NCI-H2081 treated with DMSO at 0.1 percent for 48 hours (cell line): ENCODE results near the gene GNA14.
"Not testable (repeated sequence)": the region's sequence is repeated elsewhere in the genome, so short reads cannot be mapped to it uniquely, and the experiment has no call there.

ENCODE experiments used
- DNase-seq: peaks from one replicate; lab custom pipeline; 2025; lab: John Stamatoyannopoulos, UW

The GNA14 gene

DNA sequence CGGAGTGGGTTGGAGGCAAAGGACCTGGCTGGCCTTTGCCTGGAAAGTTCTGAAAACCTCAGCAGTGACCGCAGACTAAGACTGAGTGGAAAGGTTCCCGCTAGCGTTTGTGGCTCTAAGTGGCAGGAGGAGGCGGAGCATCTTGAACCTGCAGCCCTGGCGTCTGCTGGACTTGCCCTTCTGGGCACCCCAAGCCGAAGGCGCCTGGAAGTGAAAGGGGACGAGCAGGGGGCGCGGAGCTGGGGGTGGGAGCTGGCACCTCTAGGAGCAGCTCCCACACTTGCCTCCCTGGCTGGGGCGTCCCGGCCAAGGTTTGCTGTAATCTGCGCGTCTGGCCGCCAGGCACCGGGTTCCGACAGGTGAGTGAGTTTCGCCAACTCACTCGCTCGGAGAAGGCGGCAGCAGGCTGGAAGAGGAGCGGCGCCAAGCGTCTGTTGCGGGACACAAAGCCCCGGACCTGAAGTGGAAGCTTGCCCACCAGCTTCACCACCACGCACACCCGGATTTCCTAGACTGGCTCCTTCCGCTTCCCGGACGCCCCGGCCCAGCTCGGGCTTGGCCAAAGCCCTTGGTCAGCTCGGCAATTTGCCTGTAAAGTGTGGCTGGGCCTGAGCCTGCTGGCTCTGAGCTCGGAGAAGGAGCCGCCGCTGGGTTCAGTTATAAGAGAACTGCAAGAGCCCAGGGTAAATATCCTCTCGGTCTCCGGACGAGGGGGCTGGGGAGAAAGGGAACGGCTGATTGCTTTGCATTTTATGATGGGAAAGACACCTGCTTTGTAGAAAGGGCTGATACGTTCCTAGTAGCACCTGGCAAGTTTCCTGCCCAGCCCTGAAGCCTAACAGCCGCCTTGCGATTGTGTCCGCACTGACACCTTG lies at the start of gene GNA14:
Gene GNA14 (minus strand): TSS at position 89 of the 875 bp plus-strand sequence. CDS start 529 bp downstream, outside the sequence.
- DNase-seq = no peak

DNA sequence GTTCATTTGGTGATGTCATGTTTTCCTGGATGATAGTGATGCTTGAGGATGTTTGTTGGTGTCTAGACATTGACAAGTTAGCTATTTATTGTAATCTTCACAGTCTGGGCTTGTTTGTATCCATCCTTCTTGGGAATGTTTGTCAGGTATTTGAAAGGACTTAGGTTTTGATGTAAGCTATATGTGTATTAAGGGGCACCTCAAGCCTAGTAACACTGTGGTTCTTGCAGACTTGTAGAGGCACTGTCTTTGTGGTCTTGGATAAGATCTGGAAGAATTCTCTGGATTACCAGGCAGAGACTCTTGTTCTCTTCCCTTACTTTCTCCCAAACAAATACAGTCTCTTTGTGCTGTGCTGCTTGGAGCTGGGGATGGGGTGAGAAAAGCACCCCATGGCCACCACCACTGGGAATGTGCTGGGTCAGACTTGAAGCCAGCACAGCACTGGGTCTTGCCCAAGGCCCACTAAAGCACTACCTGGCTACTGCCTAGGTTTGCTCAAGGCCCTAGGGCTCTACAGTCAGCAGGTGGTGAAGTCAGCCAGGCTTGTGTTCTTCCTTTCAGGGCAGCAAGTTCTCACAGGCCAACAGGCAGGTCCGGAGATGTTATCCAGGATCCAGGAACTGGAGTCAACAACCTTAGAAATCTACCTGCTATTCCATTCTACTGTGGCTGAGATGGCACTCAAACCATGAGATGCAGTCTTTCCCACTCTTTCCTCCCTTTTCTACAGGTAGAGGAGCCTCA lies 49.3 kb upstream of the GNA14 start:
- DNase-seq = no peak

DNA sequence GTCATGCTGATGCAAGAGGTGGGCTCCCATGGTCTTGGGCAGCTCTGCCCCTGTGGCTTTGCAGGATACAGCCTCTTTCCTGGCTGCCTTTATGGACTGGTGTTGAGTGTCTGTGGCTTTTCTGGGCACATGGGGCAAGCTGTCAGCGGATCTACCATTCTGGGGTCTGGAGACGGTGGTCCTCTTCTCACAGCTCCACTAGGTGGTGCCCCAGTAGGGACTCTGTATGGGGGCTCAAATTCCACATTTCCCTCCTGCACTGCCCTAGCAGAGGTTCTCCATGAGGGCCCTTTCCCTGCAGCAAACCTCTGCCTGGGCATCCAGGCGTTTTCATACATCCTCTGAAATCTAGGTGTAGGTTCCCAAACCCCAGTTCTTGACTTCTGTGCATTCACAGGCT lies 42.6 kb upstream of the GNA14 start:
- DNase-seq = not testable (repeated sequence)

DNA sequence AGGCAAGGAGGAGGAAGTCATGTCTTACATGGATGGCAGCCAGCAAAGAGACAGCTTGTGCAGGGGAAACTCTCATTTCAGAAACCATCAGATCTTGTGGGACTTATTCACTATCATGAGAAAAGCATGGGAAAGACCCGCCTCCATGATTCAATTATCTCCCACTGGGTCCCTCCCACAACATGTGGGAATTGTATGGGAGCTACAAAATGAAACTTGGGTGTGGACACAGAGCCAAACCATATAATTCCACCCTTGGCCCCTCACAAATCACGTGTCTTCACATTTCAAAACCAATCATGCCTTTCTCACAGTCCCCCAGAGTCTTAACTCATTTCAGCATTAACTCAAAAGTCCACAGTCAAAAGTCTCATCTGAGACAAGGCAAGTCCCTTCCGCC lies 42.0 kb upstream of the GNA14 start:
- not testable (repeated sequence) for DNase-seq

DNA sequence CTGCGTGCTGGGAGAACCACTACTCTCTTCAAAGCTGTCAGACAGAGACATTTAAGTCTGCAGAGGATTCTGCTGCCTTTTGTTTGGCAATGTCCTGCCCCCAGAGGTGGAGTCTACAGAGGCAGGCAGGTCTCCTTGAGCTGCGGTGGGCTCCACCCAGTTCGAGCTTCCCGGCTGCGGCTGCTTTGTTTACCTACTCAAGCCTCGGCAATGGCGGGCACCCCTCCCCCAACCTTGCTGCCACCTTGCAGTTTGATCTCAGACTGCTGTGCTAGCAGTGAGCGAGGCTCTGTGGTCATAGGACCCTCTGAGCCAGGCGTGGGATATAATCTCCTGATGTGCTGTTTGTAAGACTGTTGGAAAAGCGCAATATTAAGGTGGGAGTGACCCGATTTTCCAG lies 39.6 kb upstream of the GNA14 start:
- not testable (repeated sequence) for DNase-seq

DNA sequence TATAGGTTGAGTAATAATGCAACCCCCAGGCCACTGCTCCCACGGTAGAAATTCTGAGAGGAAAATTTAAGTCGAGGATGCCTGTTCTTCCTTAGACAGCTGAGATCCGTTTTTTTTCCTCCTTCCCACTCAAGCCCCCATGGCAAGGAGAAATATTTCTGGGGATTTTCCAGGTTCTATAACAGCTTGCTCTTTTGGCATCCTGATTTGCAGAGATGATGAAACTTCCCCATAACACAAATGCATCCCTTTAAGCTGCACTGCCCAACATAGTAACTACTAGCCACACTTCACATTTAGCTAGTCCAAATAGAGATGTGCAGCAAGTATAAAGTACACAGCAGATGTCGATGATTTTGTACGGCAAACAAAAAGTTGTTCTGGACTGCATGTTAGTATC lies 32.5 kb upstream of the GNA14 start:
- DNase-seq = no peak

DNA sequence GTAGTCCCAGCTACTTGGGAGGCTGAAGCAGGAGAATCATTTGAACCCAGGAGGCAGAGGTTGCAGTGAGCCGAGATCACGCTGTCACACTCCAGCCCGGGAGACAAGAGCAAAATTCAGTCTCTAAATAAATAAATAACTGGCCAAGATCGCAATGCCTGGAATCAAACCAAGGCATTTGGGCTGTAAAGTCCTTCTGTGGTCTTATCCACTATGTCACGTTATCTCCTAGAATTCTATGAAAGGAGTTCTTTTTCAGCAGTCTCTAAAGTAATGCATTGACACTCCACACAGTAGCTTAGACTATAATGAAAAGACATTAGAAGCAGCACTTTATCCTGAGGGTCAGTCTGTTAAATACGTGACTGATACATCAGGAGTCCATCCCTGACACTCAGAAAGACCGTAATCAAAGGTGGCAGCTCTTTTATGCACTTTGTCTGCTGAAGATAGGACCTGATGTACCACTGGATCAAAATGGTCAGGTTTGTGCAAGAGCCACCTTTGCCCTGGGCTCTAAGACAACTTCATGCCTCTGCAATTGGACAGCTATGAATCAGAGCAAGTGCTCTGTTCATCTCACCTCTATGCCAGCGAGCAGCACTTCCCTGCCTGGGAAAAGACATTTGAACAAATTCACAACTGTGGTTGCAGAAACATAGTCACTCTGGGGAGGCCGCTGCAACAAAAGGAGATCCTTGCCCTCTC lies 31.7 kb upstream of the GNA14 start:
- no peak for DNase-seq

DNA sequence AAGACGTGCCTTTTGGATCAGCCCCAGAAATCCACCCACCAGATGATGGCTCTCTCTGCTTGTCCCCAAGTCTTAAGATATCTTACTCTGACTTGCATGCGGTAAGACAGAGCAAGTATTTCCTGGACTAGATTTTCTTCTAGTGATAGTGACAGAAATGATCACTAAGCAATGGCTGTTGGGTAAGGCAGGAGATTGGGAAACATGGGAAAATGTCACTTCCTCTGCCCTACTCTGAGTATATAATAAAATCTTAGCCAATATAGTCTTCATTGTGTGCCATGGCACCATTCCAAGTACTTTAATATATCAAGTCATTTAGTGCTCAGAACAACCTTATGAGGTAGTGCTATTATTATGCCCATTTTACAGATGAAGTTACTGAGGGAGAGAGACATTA lies 31.0 kb upstream of the GNA14 start:
- no peak for DNase-seq

DNA sequence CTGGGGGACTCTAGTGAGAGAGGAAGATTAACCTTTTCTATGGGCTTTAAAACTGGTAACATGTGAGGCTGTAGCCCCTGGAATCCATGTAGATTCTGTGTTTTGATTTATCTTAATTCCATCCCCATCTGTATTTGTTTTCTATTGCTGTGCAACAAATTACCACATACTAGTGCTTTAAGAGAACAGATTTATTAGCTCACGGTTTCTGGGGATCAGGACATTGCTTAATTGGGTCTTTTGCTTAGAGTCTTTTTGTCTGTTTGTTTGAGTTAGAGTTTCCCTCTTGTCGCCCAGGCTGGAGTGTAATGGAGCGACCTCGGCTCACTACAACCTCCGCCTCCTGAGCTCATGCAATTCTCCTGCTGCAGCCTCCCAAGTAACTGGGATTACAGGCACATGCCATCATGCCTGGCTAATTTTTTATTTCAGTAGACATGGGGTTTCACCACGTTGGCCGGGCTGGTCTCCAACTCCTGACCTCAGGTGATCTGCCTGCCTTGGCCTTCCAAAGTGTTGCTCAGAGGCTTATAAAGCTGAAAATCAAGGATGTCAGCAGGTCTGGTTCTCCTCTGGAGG lies 29.9 kb upstream of the GNA14 start:
- DNase-seq = no peak

DNA sequence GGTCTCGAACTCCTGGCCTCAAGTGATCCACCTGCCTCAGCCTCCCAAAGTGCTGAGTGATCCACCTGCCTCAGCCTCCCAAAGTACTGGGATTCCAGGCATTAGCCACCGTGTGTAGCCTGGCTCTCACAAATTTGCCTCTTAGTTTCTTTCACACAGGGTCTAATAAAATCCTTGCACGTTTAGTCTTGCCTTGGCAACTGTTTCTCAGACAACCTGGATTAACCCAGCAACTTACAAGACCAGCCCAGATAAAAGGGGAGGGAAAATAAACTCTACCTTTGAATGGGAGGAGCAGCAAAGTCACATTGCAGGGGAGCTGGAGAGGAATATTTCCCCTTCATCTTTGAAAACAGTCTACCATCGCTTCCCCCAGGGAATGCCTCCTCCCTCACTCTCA lies 29.3 kb upstream of the GNA14 start:
- DNase-seq = no peak

DNA sequence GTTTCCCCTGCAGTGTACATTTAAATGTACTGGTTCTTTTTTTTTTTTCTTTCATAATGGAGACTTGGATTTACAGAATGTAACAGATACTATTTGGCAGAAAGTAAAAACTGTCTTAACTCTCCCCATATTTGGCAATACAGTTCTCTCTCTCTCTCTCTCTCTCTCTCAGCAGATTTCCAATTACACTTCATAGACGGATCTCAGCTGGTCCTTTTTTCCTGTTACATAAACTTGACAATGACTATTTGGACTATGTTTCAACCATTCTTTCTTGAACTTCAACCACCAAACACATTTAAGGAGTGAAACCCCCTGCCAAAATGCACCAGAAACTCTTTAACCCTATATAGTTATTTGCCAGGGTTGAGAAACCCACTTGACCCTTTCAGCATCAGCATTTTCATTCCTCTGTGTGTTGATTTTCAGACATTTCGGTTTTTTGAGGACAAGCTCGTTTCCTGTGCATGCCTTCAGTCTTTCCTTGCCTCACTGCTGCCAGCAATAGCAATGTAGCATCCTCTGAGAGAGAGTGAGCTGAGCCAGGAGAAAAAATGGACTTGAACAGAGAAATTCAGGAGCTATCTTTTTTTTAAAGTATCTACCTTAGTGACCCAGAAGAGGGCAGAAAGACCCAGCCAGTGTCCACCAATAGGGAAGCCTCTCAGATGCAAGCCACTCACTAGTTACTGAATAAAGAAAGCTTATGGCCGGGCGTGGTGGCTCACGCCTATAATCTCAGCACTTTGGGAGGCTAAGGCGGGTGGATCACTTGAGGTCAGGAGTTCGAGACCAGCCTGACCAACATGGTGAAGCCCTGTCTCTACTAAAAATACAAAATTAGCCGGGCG lies 26.0 kb upstream of the GNA14 start:
- DNase-seq = no peak

DNA sequence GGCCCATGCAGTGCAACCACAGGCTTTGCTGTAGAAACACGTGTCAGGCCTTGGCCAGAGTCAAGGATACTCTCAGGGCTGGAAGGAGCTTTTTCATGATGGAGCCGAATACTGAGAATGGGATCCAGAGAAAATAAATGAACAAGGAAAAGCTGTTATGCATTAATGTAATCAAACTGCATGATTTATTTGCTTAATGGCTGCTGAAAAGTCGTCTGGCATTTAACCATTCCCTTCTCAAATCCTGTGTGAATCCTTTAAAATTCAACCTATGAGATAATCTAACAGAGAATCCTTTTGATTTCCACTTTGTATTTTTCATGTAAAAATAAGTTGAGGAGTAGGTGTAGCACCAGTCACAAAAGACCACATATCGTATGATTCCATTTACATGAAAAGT lies 24.1 kb upstream of the GNA14 start:
- DNase-seq = no peak

DNA sequence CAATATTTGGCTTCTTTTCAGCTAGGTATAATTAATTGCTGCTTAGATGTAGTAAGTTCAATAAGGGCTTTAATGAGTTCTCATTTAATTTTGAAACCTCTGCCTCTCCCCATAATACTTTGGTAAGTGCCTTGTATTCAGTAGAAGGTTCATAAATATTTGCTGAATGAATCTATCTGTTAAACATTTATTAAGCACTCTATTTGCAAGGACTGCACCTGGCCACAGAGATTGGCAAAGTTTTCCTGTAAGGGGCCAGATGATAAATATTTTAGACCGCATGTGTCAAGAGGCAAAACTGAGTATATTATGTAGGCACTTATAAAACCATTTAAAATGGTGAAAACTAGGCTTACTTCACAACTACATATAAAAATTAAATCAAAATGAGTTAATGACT lies 19.0 kb upstream of the GNA14 start:
- no peak for DNase-seq

DNA sequence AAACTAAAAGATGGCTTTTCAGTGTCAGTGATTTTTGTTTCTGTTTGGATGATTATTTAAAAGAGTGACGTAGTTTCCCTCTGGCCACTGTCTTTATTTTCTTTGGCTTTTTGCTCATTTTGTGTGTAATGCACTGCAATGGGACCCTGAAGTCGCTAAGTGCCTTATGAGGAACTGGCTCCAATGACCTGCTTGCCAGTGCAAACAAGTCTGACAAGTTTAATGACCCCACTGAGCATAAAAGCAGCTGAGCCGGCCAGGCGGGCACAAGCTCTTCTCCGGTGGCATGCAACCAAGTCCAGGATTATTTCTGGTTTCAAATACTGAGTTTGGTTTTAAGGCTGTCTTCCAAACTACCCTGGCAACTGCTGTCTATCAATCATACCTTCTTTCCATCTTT lies 15.6 kb upstream of the GNA14 start:
- no peak for DNase-seq

DNA sequence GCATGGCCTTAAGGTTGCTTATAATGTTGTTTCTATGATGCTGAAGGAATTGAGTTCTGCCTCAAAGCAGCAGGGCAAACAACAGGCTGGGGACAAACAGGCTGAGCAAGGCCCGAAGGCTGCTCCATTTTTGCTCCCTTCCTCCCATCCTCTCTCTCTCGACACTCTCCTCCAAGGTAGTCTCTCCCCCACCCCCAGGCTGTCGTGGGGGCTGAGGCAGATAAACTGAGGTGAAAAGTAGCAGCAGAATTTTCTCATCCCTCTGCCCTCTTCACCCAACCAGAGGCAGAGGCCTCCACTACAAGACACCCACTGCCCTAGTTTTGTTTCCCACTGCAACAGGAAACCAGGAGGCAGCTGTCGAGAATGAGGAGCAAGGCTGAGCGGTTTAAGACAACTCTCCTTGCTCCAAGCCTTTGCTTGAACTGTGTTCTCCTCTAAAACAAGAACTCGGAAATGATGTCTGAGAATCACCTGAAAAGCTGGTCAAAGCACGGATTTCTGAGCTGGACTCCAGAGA lies 13.5 kb upstream of the GNA14 start:
- no peak for DNase-seq

DNA sequence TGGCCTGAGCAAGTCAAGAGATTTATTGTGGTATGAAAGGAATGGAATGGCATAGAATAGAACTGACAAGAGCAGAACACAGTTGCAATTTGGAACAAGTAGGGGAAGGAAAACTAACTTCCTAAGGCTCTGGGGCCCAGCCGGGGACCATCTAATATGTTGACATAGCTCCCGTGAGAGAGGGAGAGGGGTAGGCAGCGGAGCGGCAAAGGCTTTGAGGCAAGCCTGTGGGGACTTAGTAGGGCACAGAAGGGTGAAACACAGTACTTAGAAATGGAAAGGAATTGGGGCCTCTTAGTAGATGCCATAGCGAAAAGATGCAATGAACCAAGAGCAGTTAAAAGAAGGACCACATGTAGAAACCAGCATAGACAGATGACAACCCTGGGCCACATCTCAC lies 11.8 kb upstream of the GNA14 start:
- DNase-seq = no peak

DNA sequence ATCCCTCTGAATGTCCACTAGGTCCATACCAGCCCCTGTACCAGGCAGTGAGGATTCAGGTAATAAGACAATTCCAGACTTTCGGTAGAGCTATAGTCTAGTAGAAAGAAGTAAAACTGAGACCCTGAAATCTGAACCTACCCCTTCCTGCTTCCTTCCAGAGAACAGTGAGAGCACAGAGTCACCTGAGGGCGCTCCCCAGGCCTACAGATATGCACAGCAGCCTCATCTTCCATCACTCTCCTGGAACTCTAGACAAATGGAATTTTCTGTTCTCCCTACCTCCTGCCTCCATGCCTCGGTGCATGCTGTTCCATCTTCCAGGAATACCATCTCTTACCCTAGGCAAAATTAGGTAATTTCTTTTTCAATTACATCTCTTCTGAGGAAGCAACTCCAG lies 3.1 kb upstream of the GNA14 start:
- no peak for DNase-seq

DNA sequence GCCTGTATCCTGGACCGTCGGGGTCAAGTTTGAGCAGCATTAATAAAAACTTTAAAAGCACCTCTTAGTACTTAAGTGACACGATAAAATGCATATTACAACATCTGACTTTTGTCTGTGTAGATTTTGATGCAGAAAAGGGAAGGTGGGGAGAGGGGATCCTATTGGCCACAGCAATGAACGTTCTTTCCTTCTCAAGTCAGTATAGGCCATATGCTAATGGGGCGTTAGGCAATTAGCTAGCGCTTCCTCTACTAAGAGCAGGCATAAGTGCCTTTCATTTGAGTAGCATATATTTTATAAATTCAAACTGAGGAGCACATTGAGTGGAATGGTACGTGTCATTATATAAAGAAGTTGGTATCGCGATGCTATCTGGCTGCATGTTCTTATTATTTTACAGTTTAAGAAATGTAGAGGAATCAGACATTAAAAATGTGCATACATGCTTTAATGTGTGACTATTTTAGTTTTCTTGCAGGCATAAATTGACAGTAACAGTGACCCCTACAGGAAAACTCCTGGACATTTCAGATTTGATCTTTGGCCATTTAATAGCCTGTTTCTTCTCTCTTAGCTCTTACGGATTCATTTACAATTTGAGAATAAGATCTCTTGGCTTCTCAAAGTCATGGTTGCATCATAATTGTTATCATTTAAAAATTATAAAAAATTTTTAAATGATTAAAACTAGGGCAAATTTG lies 1.1 kb upstream of the GNA14 start:
- DNase-seq = no peak

DNA sequence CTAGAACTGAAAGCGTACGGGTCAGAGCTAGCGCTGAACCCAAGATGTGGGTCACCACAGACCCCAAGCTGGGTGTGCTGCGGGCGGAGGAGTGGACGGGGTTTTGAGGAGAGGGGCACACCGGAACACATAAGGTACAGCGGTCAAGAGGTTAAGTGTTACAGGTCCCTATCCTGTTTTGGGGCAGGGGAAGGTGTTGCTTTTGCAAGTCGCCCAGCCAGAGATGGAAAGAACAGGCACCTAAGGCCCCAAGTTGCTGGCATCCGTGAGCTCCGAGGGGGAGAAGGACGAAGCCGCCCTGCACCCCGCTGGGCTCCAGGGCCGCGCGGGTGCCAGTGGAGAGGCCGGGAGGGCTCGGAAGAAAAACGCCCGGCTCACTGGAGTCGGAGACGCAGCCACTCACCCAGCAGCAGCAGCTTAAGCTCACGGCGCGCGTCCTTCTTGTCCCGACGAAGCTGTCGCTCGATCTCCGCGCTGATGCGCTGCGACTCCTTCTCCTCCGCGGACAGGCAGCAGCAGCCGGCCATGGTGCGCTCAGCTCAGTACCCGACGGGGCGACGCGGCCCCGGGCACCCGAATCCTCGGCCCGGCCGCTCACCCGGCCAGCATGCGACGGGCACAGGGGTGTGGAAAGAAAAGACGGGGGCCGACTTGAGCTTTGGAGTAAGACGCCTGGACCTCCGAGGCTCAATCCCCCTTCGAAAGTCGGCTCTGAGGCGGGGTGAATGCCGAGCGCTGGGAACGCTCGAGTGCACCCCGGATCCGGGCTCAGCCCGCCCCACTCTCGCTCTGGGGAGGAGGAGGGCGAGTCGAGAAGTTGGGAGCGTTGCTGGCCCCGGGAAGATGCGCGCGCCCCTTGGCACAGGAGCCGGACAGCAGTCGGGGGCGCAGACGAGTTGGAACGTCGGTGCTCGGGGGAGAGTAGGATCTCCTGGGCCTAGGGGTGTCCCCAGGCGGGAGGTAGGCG lies 572 bp downstream of the GNA14 start:
- no peak for DNase-seq
